Hematopoietic multipotent progenitor cell treated with erythropoietin and hydrocortisone succinate and interleukin-3 and kit ligand, for 4 days (in vitro differentiated cells): ENCODE measurements around the gene HES5.
A peak's percentile ranks its signal among the peaks of the same experiment; 100 is the strongest.

Experiments used
- DNase-seq: peaks from one replicate; pipeline ENCODE4 v3.0.0-alpha.2; 2015

The HES5 gene

DNA sequence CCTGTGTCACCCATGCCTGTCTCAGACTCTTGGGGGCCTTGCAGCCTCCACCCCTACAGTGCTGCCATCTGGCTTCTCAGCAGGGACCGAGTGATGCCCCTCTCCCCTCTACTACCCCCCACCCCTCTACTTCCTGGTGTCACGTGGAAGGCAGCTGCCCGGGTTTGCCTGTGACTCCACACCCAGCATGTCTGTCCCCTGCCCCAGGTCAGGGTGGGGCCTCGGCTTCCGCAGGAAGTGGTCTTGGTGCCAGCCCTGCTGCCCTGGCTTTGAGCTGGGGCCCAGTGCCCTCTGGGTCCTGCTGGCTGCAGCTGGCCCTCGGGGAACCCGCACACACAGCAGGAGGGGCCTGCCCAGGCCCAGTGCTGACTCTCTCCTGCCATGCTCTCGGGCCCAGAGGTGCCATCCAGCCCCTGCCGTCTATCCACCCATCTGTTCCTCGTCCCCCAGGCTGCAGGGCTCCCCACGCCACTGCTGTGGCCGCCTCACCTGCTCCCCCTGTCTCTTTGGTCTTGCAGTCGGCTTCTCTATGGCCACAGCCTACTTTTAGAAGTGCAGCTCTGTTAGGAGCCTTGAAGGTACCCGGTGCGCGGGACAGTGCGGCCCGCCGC is 30.0 kb downstream of the HES5 start:
- peak; percentile 62 for DNase-seq

GRCh38 chr1:2499260-2499659 is 30.8 kb downstream of the HES5 start:
- DNase-seq, result no peak

DNA sequence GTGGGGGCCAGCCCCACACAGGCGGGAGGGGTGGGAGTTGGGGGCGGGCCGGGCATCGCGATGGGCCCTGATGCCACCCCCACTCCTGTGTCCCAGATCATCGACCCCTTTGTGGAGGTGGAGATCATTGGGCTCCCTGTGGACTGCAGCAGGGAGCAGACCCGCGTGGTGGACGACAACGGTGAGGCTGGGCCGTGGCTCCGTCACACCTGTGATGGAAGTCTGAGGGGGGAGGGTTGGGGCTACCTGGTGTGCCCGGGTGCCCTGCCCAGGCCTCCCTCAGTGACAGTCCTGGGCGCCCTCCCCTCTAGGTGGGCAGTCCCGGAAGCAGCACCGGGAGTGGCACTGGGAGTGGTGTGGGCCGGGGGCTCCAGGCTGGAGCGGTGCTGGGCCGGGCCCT is 31.4 kb downstream of the HES5 start:
- no peak for DNase-seq

GRCh38 chr1:2497891-2498290 is 32.2 kb downstream of the HES5 start:
- no peak for DNase-seq

DNA sequence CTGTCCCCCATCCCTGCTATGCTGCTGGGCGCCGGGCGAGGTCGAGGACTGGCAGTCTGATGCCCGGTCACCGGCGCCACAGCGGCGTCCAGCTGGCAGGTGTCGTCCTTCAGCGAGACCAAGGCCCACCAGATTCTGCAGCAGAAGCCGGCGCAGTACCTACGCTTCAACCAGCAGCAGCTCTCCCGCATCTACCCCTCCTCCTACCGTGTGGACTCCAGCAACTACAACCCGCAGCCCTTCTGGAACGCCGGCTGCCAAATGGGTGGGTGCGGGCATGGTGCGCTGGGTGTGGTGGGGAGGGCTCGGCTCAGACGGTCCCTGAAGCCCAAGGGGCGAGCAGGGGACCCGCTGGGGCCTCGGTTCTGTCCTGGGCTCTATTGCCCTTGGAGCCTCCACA is 33.3 kb downstream of the HES5 start:
- no peak for DNase-seq

- DNase-seq, result no peak
Observed at GRCh38 chr1:2496087-2496622, 33.9 kb downstream of the HES5 start.

GRCh38 chr1:2495546-2495945 is 34.5 kb downstream of the HES5 start:
- no peak for DNase-seq

DNA sequence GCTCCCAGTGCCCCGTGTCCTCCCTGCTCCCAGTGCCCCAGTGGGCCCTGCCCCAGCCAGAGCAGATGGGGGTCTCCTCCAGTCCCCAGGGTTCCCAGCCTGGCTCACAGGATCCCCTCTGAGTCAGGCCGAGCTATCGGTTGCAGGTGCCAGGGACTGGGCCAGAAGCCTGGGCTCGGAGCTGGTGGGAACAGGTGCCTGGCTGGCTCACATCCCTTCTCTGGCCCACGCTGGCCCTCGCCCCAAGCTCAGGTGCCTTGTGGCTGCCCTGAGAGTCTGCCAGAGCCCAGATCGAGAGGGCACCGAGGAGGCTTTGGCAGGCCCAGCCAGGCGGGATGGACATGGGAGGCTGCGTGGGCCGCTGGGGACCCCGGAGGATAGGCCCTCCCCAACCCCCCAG is 35.0 kb downstream of the HES5 start:
- no peak for DNase-seq

- DNase-seq, result no peak
Observed at GRCh38 chr1:2494323-2494693, 35.8 kb downstream of the HES5 start.

DNA sequence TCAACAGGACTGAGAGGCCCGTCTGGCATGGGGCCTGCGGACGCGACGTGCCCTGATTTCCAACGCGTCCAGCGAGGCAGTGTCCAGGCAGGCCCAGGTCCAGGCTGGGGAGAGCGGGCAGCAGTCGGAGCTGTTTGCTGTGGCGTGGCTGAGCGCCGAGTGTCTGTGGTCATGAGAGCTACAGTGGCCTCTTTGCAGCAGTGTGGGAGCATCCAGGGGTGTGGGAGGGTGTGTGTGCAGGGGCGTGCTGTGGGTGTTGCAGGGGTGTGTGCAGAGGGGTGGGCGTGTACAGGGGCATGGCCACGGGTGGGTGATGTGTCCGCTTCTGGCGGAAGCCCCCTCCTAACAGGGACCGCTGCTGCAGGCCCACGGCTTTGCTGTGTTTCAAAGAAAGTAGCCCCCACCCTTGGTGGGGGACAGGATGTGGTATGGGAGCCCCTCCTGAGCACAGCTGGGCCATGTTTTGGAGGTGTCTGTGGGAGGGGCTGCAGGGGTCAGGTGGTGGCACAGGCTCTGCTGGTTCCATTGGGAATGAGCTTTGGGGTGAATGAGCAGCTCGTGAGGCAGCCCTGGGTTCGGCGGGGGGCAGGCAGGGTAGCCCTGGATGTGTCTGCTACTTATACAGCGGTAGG is 36.3 kb downstream of the HES5 start:
- no peak for DNase-seq

DNA sequence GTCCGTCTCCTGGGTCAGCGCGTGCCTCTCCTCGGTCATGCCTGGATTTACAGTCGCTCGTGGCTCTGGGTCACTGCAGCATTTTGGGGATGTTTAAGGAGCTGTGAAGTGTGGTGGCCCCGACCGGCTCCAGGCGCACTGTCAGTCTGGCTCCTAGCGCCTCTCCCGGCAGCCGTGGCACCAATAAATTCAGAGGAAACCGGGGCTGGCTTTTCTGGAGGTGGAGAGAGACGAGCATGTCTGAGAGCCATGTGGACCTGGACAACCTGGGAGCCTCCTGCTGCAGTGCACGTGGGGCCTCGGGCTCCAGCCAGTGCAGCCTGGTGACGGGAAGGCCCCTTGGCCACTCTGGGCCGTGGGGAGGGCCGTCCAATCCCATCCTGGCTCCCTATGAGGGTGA is 36.8 kb downstream of the HES5 start:
- DNase-seq, result no peak

GRCh38 chr1:2492091-2492490 is 38.0 kb downstream of the HES5 start:
- DNase-seq, result no peak

DNA sequence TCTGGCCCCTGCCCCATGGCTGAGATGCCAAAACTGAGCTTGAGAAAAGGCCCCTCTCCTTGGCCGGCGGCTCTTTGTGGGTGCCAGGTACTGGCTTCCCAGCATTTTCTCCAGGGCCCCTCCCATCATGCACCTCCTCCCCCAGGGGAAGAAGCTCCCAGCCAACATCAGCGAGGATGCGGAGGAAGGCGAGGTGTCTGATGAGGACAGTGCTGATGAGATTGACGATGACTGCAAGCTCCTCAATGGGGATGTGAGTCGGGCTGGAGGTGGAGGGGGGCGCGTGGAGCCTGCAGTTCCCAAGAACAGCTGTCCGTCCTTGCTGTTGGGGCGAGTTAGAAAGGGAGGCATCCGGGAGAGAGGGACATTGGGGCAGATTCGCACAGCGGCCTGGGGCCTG is 40.4 kb downstream of the HES5 start:
- no peak for DNase-seq

DNA sequence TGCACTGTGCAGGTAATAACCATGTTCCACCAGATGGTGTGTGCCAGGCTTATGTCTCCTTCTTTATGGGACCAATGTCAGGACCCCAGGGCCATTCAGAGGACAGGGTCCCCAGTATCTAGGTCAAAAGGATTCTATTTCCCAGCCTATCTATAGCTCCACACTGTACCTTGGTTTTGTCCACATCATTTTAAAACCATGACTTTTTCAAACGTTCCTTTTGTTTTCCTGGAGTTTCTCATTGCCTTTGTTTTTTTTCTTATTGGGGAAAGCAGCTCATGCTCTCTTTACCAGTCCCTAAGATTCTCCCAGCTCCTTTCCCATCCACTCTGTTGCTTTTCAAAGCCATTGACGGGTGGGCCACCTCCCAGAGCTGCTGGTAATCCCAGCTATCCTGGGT is 41.4 kb downstream of the HES5 start:
- DNase-seq, result no peak

- no peak for DNase-seq
Observed at GRCh38 chr1:2486558-2486957, 43.5 kb downstream of the HES5 start.

DNA sequence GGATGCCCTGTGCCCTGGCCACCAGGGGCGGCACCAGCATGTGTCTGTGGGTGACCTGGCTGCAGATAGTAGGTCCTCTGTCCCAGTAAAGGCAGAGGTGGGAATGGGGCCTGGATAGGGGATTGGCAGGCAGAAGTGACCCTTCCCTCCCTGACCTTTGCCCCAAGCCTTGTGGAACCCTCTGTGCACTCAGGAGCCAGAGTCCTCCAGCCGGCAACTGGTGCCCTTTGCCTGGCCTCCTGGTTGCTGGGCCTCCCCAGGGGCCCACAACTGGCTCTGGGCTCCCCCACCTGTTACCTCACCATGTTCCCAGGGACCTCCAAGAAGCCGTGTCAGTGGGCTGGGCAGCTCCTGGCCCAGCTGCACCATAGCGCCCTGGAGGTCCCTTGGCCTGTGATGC is 44.0 kb downstream of the HES5 start:
- no peak for DNase-seq

DNA sequence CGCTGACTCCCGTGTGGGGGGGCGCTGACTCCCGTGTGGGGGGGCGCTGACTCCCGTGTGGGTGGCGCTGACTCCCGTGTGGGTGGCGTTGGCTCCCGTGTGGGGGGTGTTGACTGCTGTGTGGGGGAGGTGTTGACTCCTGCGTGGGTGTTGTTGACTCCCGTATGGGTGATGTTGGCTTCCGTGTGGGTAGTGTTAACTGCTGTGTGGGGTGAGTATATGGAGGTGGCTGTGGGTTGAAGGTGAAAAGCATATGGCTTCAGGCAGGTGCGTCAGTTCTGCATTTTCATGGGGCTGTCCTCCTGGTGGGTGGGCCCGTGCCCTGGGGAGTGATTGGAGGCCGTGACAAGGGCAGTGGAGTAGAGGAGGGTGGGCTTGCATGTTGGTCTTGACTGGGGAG is 46.1 kb downstream of the HES5 start:
- DNase-seq, result no peak

DNA sequence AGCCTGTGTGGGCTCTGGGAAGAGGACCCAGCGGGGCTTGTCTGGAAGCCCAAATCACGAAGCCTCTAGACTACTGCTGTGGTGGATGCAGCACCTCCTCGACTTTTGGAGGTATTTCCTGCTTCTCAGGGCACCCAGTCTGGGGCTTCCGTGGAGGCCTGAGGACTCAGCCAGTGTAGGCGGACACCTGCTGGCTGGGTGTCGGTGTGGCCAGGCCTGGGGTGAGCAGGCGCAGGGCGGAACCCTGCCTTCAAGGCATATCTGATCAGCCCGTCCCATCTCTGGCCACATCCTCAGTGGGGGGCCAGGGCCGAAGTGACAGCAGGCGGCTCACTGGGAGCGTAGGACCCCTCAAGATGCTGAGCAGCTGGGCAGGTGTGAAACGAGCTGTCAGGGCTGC is 47.0 kb downstream of the HES5 start:
- DNase-seq, result no peak

DNA sequence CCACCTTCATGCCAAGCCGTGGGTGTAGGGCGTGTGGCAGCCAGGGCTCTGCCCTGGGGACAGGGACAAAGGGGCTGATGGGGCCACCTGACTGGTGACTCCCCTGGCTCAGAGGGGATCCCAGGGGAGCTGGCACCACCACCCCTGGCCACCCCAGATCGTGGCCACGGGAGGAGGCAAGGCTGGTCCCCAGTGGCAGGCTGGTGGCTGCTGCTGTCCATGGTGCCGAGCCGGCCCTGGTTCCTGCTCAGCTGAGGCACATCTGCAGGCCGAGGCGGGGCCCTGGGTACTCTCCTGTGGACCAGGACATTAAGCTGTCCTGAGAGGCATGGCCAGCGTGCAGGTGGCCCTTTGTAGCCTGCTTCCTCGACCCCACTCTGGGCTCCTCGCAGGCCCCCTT is 47.5 kb downstream of the HES5 start:
- DNase-seq, result no peak

GRCh38 chr1:2481885-2482284 is 48.2 kb downstream of the HES5 start:
- DNase-seq, result no peak

GRCh38 chr1:2480986-2481364 is 49.1 kb downstream of the HES5 start:
- no peak for DNase-seq

DNA sequence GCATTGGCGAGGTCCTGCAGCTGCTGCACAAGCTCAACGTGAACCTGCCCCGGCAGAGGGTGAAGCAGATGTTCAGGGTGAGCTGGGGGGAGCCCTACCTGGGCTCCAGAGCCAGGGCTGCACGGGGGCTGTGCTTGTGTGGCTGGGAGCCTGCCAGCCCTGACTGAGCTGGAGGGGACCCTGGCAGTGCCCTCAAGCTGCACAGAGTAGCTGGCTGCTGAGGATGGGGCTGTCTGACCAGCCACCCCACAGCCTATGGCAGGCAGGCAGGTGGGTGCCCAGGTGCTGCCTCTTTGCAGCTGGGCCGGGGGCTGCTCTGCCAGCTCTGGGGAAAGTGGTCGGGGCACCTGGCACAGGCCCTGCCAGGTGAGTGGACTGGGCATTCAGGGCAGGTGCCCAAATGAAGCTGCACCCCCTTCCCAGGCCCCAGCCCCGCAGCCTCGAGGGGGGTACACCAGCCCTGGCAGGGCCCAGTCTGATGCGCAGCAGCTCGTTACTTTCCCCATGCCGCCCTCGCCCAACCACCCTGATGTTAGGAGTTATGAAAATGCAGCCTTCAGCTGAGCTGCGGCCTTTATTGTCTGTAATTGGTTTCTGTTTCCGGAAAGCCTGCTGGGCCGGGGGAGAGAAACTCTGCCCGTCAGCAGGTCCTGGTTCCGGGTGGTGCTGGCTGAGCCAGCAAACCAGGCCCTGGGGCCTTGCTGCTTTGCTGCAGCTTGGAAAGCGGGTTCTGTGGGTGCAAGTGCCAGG is 49.7 kb downstream of the HES5 start:
- no peak for DNase-seq

DNA sequence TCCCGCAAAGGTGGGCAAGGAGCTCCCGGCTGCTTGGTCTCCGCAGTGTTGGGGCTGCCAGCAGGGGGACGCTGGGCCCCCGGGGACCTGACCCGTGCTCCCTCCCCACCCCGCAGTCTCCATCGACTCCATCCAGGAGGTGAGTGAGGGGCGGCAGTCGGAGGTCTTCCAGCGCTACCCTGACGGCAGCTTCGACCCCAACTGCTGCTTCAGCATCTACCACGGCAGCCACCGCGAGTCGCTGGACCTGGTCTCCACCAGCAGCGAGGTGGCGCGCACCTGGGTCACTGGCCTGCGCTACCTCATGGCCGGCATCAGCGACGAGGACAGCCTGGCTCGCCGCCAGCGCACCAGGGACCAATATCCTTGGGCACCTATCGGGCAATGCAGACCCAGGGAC is 50.4 kb downstream of the HES5 start:
- DNase-seq, result no peak

- no peak for DNase-seq
Observed at GRCh38 chr1:2479186-2479585, 50.9 kb downstream of the HES5 start.
